NCI-H2196 (cell line): ENCODE measurements around the gene OR10A7.
A peak's percentile ranks its signal among the peaks of the same experiment; 100 is the strongest.
"Not testable (repeated sequence)": the region's sequence is repeated elsewhere in the genome, so short reads cannot be mapped to it uniquely, and the experiment has no call there.

Experiments
- DNase-seq: peaks from one replicate; lab custom pipeline; 2025; ENCODE audit not compliant: unreplicated experiment; lab: John Stamatoyannopoulos, UW

OR10A7 gene

GRCh38 chr12:55220725-55221124, at the start of gene OR10A7:
OR10A7 (plus strand) TSS chr12:55221025; CDS start chr12:55221025, 0 bp downstream.
- no peak for DNase-seq

GRCh38 chr12:55171445-55171844, 49.4 kb upstream of the OR10A7 start:
- DNase-seq, result no peak

GRCh38 chr12:55171846-55172245, 49.0 kb upstream of the OR10A7 start:
- DNase-seq, result not testable (repeated sequence)

- no peak for DNase-seq
Measured at GRCh38 chr12:55172686-55173085, 48.1 kb upstream of the OR10A7 start.

GRCh38 chr12:55173456-55173855, 47.4 kb upstream of the OR10A7 start:
- no peak for DNase-seq

- DNase-seq, result no peak
Measured at GRCh38 chr12:55188573-55188972, 32.3 kb upstream of the OR10A7 start.

GRCh38 chr12:55188974-55189556, 31.8 kb upstream of the OR10A7 start:
- peak; percentile 67 for DNase-seq

- no peak for DNase-seq
Measured at GRCh38 chr12:55194382-55194781, 26.4 kb upstream of the OR10A7 start.

GRCh38 chr12:55226523-55226922, 5.7 kb downstream of the OR10A7 start:
- DNase-seq, result no peak

GRCh38 chr12:55227643-55228042, 6.8 kb downstream of the OR10A7 start:
- no peak for DNase-seq

- DNase-seq, result no peak
Measured at GRCh38 chr12:55244309-55244708, 23.5 kb downstream of the OR10A7 start, which contains the start of gene OR6C74. OR6C74 (plus strand) TSS chr12:55244609; CDS start chr12:55247288, 2,679 bp downstream.

- DNase-seq, result no peak
Measured at GRCh38 chr12:55246159-55246558, 25.3 kb downstream of the OR10A7 start.

GRCh38 chr12:55250944-55251343, 30.1 kb downstream of the OR10A7 start:
- no peak for DNase-seq

GRCh38 chr12:55253281-55253680, 32.5 kb downstream of the OR10A7 start:
- DNase-seq, result no peak

- DNase-seq, result no peak
Measured at GRCh38 chr12:55256831-55257230, 36.0 kb downstream of the OR10A7 start.

GRCh38 chr12:55258303-55258702, 37.5 kb downstream of the OR10A7 start:
- no peak for DNase-seq
